Panc1 (cell line): ENCODE data around the gene SLCO3A1. TPM values are rescaled to one million over a fixed set of nuclear protein-coding genes. Genes with fewer than 3 reads are reported as not detected.

Source experiments
- ATAC-seq: fragments of 200-7000 bp; cut with Tn5 transposase; 2 replicates; pipeline ENCODE4 v1.9.1; 2020; ENCODE audit warnings: mild to moderate bottlenecking, moderate library complexity
- BruUV-seq: library from RNA; stranded (reverse); fragments of 400-500 nt; replicated peaks from 2 replicates; lab custom pipeline; 2021; lab: Mats Ljungman, UMichigan
- CTCF ChIA-PET: fragments of 300-600 bp; sonication (Branson Sonifier 250); formaldehyde crosslinking; loops from one replicate; lab custom pipeline; 2022; ENCODE audit warnings: antibody characterized with exemption; lab: Charles Lee
- POLR2A ChIA-PET: fragments of 300-600 bp; sonication (Branson Sonifier 250); formaldehyde crosslinking; loops from one replicate; lab custom pipeline; 2022; ENCODE audit warnings: antibody characterized with exemption; lab: Charles Lee
- DNase-seq: peaks from one replicate; pipeline ENCODE4 v3.0.0-alpha.2; 2010; ENCODE audit warnings: low read depth, low spot score
- H3K27ac ChIP-seq: 2 replicates; pipeline ENCODE4 v1.5.1; 2011; ENCODE audit warnings: mild to moderate bottlenecking, low read length, inconsistent platforms
- H3K27me3 ChIP-seq: fragments of 200-500 bp; sonication (Bioruptor generic); 2 replicates; pipeline ENCODE4 v1.6.0; 2014; ENCODE audit warnings: low read length, inconsistent platforms; ENCODE audit not compliant: control insufficient read depth, insufficient read depth
- H3K36me3 ChIP-seq: fragments of 200-500 bp; sonication (Bioruptor generic); 2 replicates; pipeline ENCODE4 v1.5.1; 2014; ENCODE audit warnings: inconsistent platforms, mild to moderate bottlenecking, low read length, moderate library complexity; ENCODE audit not compliant: control insufficient read depth, insufficient read depth
- H3K4me1 ChIP-seq: 2 replicates; pipeline ENCODE4 v1.5.1; 2011; ENCODE audit warnings: inconsistent platforms, mild to moderate bottlenecking, low read length, moderate library complexity; ENCODE audit not compliant: control insufficient read depth, insufficient read depth
- H3K4me3 ChIP-seq, 2 experiments: 2 replicates each; pipeline ENCODE4 v1.5.1; 2011 to 2012; ENCODE audit warnings: low read depth in 2 of 2, low read length in 2 of 2, mild to moderate bottlenecking in 2 of 2, inconsistent platforms in 1 of 2, moderate library complexity in 1 of 2
- H3K9me3 ChIP-seq: fragments of 200-500 bp; sonication (Bioruptor generic); 2 replicates; pipeline ENCODE4 v1.5.1; 2014; ENCODE audit warnings: low read depth, mild to moderate bottlenecking, inconsistent platforms, low read length, moderate library complexity; ENCODE audit not compliant: control insufficient read depth, insufficient read depth
- POLR2AphosphoS5 ChIP-seq: IDR thresholded peaks from 2 replicates; pipeline ENCODE4 v1.6.1; 2012; ENCODE audit warnings: mild to moderate bottlenecking, low read depth, low read length, moderate library complexity
- SIN3A ChIP-seq: IDR thresholded peaks from 2 replicates; pipeline ENCODE4 v1.6.1; 2012; ENCODE audit warnings: low read depth, mild to moderate bottlenecking, low read length, moderate library complexity, borderline replicate concordance; ENCODE audit not compliant: insufficient read depth
- TCF7L2 ChIP-seq: IDR thresholded peaks from 2 replicates; pipeline ENCODE4 v1.6.1; 2011; ENCODE audit warnings: mild to moderate bottlenecking, low read depth, low read length, inconsistent platforms
- in situ Hi-C: cut with HindIII; loops from 2 replicates; pipeline ENCODE4 v1.10.0; 2016; ENCODE audit warnings: low sequenced_read_pairs, low pct_unique_long_range_greater_than_20kb
- intact Hi-C: fragments of 100-400 bp; cut with micrococcal nuclease; formaldehyde crosslinking; loops from one replicate; pipeline ENCODE4 v1.10.0; 2022; ENCODE audit not compliant: unreplicated experiment
- total RNA-seq: library from RNA; stranded (reverse); gene quantifications from one replicate; pipeline ENCODE4 v1.2.1, GENCODE V29; 2021; ENCODE audit not compliant: unreplicated experiment
- TF ChIP-seq, protein P1 (sequence below): fragments of 450-650 bp; IDR thresholded peaks from 2 replicates; pipeline ENCODE4 v1.5.1; 2017; ENCODE audit warnings: mild to moderate bottlenecking
- TF ChIP-seq, protein P2 (sequence below), 2 experiments: IDR thresholded peaks; 2 replicates each; pipeline ENCODE4 v1.6.1; 2011 to 2012; ENCODE audit warnings: low read depth in 2 of 2, control low read depth in 1 of 2, low read length in 1 of 2, mild to moderate bottlenecking in 1 of 2, moderate library complexity in 1 of 2; ENCODE audit not compliant: insufficient read depth in 1 of 2

SLCO3A1 gene
- total RNA-seq, 1 experiment from 2014 or later: 20.6 TPM

DNA sequence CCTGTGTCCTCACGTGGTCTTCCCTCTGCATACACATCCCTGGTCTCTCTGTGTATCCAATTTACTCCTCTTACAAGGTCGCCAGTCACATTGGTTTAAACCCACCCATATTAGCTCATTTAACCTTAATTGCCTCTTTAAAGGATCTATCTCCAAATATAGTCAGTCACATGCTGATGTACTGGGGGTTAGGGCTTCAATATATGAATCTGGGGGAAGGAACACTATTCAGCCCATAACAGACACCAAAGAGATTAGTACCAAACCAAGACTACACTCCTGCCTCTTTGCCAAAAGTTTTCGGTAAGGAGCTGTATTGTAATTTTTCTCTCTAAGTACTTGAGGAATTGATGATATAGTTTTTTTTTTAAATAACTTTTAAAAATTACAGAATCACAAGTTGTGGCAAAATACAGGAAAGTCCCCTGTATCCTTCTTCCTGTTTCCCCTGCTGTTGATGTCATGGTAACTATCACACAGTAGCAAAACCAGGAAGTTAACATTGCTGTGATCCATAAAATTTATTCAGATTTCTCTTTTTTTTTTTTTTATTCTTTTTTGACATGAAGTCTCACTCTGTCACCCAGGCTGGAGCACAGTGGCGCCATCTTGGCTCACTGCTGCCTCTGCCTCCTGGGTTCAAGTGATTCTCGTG, 67.8 kb downstream of the SLCO3A1 start:
- DNase-seq: no peak

DNA sequence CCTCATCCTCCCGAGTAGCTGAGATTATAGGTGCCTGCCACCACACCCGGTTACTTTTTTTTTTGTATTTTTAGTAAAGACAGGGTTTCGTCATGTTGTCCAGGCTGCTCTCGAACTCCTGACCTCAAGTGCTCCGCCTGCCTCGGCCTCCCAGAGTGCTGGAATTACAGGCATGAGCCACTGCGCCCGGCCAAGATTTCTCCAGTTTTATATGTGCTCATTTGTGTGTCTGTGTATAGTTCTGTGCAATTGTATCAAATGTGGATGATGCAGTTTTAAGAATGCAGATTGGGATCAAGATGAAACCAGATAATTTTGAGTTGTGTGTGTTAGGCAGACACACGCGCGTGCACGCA, 68.3 kb downstream of the SLCO3A1 start:
- no peak overlapping the region for H3K27ac ChIP-seq
- in situ Hi-C loops (no loop called here), intact Hi-C loops (no loop called here)
- 0 out of 2 replicates have a peak, but pooled peaks cover 3% of the 10 kb centered on the region for H3K4me1 ChIP-seq
- no peaks in the 10 kb centered on the region for H3K27me3 ChIP-seq
- BruUV-seq: no TSS peak
- no peaks in the 10 kb centered on the region for H3K36me3 ChIP-seq
- CTCF ChIA-PET: interaction anchor here (0.7 kb wide), 1 partner anchor 19 kb away, joined by 4 read pairs; no protein-coding TSS in a partner anchor
- POLR2A ChIA-PET: no interaction called here
- no peak for DNase-seq
- H3K4me3 ChIP-seq: no peak overlapping the region
- ATAC-seq: no peak
- H3K9me3 ChIP-seq: no peaks in the 10 kb centered on the region
- TF ChIP-seq SIN3A (no peak), TCF7L2 (no peak), POLR2AphosphoS5 (no peak)
- TF ChIP-seq, protein P1, sequence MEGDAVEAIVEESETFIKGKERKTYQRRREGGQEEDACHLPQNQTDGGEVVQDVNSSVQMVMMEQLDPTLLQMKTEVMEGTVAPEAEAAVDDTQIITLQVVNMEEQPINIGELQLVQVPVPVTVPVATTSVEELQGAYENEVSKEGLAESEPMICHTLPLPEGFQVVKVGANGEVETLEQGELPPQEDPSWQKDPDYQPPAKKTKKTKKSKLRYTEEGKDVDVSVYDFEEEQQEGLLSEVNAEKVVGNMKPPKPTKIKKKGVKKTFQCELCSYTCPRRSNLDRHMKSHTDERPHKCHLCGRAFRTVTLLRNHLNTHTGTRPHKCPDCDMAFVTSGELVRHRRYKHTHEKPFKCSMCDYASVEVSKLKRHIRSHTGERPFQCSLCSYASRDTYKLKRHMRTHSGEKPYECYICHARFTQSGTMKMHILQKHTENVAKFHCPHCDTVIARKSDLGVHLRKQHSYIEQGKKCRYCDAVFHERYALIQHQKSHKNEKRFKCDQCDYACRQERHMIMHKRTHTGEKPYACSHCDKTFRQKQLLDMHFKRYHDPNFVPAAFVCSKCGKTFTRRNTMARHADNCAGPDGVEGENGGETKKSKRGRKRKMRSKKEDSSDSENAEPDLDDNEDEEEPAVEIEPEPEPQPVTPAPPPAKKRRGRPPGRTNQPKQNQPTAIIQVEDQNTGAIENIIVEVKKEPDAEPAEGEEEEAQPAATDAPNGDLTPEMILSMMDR: no peak
- TF ChIP-seq, protein P2, sequence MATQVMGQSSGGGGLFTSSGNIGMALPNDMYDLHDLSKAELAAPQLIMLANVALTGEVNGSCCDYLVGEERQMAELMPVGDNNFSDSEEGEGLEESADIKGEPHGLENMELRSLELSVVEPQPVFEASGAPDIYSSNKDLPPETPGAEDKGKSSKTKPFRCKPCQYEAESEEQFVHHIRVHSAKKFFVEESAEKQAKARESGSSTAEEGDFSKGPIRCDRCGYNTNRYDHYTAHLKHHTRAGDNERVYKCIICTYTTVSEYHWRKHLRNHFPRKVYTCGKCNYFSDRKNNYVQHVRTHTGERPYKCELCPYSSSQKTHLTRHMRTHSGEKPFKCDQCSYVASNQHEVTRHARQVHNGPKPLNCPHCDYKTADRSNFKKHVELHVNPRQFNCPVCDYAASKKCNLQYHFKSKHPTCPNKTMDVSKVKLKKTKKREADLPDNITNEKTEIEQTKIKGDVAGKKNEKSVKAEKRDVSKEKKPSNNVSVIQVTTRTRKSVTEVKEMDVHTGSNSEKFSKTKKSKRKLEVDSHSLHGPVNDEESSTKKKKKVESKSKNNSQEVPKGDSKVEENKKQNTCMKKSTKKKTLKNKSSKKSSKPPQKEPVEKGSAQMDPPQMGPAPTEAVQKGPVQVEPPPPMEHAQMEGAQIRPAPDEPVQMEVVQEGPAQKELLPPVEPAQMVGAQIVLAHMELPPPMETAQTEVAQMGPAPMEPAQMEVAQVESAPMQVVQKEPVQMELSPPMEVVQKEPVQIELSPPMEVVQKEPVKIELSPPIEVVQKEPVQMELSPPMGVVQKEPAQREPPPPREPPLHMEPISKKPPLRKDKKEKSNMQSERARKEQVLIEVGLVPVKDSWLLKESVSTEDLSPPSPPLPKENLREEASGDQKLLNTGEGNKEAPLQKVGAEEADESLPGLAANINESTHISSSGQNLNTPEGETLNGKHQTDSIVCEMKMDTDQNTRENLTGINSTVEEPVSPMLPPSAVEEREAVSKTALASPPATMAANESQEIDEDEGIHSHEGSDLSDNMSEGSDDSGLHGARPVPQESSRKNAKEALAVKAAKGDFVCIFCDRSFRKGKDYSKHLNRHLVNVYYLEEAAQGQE (IDR thresholded peaks at IDR 0.05; ENCODE audit: insufficient read depth in 1 of 2, low read depth in 2 of 2, low read length in 1 of 2): no peak

More for the DNA sequence above, 67.8 kb downstream of the SLCO3A1 start:
- H3K27ac ChIP-seq: no peak overlapping the region
- intact Hi-C loops (no loop called here), in situ Hi-C loops (no loop called here)
- no peak overlapping the region for H3K4me3 ChIP-seq
- no TSS peak for BruUV-seq
- ChIA-PET CTCF (interaction anchor here (0.7 kb wide), 2 partner anchors 19 to 43 kb away, joined by 3 to 4 read pairs; no protein-coding TSS in a partner anchor), POLR2A (no interaction called here)
- H3K27me3 ChIP-seq: no peaks in the 10 kb centered on the region
- H3K4me1 ChIP-seq: 0 out of 2 replicates have a peak, but pooled peaks cover 3% of the 10 kb centered on the region
- ATAC-seq: no peak
- H3K9me3 ChIP-seq: no peaks in the 10 kb centered on the region
- no peak for TF ChIP-seq POLR2AphosphoS5
- TF ChIP-seq, protein P1: no peak
- TF ChIP-seq, protein P2 (IDR thresholded peaks at IDR 0.05; ENCODE audit: insufficient read depth in 1 of 2, low read depth in 2 of 2, low read length in 1 of 2): no peak
- no peak for TF ChIP-seq TCF7L2
- TF ChIP-seq SIN3A: no peak
- no peaks in the 10 kb centered on the region for H3K36me3 ChIP-seq
